K562 (cell line): Measurements from ENCODE around the gene HSDL2. TPM values are rescaled to one million over a fixed set of nuclear protein-coding genes. Genes with fewer than 3 reads are reported as not detected.

Experiments used
- AFF1 ChIP-seq, 2 experiments: fragments of 450-650 bp; IDR thresholded peaks; 2 replicates each; pipeline ENCODE4 v1.6.1; 2018; ENCODE audit warnings: mild to moderate bottlenecking in 2 of 2, low read depth in 1 of 2; ENCODE audit not compliant: partially characterized antibody in 2 of 2
- C11orf30 ChIP-seq: fragments of 450-650 bp; IDR thresholded peaks from 2 replicates; pipeline ENCODE4 v1.6.1; 2016; ENCODE audit warnings: low read depth, mild to moderate bottlenecking
- MIER1 ChIP-seq: fragments of 450-650 bp; IDR thresholded peaks from 2 replicates; pipeline ENCODE4 v1.6.1; 2016; ENCODE audit warnings: antibody characterized with exemption, mild to moderate bottlenecking, low read depth
- NR3C1 ChIP-seq: sonication (generic); formaldehyde crosslinking; IDR thresholded peaks from 2 replicates; pipeline ENCODE4 v1.8.1; 2022; ENCODE audit warnings: missing genetic modification reagents
- SAFB ChIP-seq: fragments of 200-400 bp; formaldehyde crosslinking; IDR thresholded peaks from 2 replicates; pipeline ENCODE4 v1.6.1; 2017; ENCODE audit warnings: low read depth, low read length, borderline replicate concordance
- TCF3 ChIP-seq: sonication (generic); formaldehyde crosslinking; IDR thresholded peaks from 2 replicates; pipeline ENCODE4 v1.4.0; 2020; ENCODE audit warnings: mild to moderate bottlenecking, missing genetic modification reagents
- ZBED1 ChIP-seq: IDR thresholded peaks from 2 replicates; pipeline ENCODE4 v1.6.1; 2014
- ZBTB1 ChIP-seq: sonication (generic); formaldehyde crosslinking; IDR thresholded peaks from 2 replicates; pipeline ENCODE4 v1.8.1; 2023; ENCODE audit warnings: missing genetic modification reagents, low read depth, mild to moderate bottlenecking, borderline replicate concordance
- ZNF41 ChIP-seq: fragments of 250-450 bp; sonication (Bioruptor Pico); conservative IDR thresholded peaks from 2 replicates; pipeline ENCODE4 v1.4.0; 2020; ENCODE audit warnings: mild to moderate bottlenecking
- ZNF699 ChIP-seq: fragments of 250-450 bp; sonication (Bioruptor Pico); IDR thresholded peaks from 2 replicates; pipeline ENCODE4 v1.8.0; 2021; ENCODE audit warnings: mild to moderate bottlenecking, moderate library complexity; ENCODE audit not compliant: insufficient replicate concordance
- ZNF77 ChIP-seq: fragments of 250-450 bp; sonication (Bioruptor Pico); IDR thresholded peaks from 2 replicates; pipeline ENCODE4 v1.5.0; 2020
- polyA plus RNA-seq, 8 experiments: library from polyadenylated mRNA; depleted of rRNA in 4 of 8; stranded (reverse) in 5 of 8; unstranded in 3 of 8; fragments of >200 nt; fragmentation: Nextera tagmentation in 2 of 8; fragmentation: Illumina TruSeq in 1 of 8; extraction: Ambion mirVana in 2 of 8; extraction: Trizol in 1 of 8; gene quantifications; 2 replicates each; pipeline versions ENCODE4 v1.2.1 to v1.2.3, GENCODE V29; 2011 to 2014; ENCODE audit warnings: inconsistent platforms in 1 of 8, missing spikeins in 1 of 8
- total RNA-seq, 7 experiments: library from RNA; depleted of rRNA in 6 of 7; stranded (reverse); fragments of >200 nt in 6 of 7; fragmentation: Illumina TruSeq in 2 of 7; extraction: Trizol in 2 of 7; gene quantifications; 2 replicates each; pipeline versions ENCODE4 v1.2.1 to v1.2.3, GENCODE V29; 2011 to 2021; ENCODE audit warnings: low replicate concordance in 1 of 7
- TF ChIP-seq, protein P1 (sequence below): IDR thresholded peaks from 2 replicates; pipeline ENCODE4 v1.6.1; 2014; ENCODE audit warnings: antibody characterized with exemption
- TF ChIP-seq, protein P2 (sequence below): fragments of 200-800 bp; sonication (Bioruptor generic); IDR thresholded peaks from 2 replicates; pipeline ENCODE4 v1.6.1; 2016; ENCODE audit warnings: missing genetic modification characterization, missing compliant biosample characterization
- TF ChIP-seq, protein P3 (sequence below): fragments of 450-650 bp; IDR thresholded peaks from 2 replicates; pipeline ENCODE4 v1.6.1; 2016; ENCODE audit warnings: antibody characterized with exemption

The HSDL2 gene
- total and polyA plus RNA-seq, 9 of the 15 experiments (the other 6 are each of a cell fraction or from before 2014, with no cell fraction given) = 22.8 to 74.1 (median 35.6) TPM

GRCh38 chr9:112331674-112331952 is 48.3 kb upstream of the HSDL2 start (continued):
- TF ChIP-seq, protein P1, sequence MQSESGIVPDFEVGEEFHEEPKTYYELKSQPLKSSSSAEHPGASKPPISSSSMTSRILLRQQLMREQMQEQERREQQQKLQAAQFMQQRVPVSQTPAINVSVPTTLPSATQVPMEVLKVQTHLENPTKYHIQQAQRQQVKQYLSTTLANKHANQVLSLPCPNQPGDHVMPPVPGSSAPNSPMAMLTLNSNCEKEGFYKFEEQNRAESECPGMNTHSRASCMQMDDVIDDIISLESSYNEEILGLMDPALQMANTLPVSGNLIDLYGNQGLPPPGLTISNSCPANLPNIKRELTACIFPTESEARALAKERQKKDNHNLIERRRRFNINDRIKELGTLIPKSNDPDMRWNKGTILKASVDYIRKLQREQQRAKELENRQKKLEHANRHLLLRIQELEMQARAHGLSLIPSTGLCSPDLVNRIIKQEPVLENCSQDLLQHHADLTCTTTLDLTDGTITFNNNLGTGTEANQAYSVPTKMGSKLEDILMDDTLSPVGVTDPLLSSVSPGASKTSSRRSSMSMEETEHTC = no peak
- TF ChIP-seq ZNF41 = no peak
- TF ChIP-seq SAFB = no peak
- TF ChIP-seq, protein P2, sequence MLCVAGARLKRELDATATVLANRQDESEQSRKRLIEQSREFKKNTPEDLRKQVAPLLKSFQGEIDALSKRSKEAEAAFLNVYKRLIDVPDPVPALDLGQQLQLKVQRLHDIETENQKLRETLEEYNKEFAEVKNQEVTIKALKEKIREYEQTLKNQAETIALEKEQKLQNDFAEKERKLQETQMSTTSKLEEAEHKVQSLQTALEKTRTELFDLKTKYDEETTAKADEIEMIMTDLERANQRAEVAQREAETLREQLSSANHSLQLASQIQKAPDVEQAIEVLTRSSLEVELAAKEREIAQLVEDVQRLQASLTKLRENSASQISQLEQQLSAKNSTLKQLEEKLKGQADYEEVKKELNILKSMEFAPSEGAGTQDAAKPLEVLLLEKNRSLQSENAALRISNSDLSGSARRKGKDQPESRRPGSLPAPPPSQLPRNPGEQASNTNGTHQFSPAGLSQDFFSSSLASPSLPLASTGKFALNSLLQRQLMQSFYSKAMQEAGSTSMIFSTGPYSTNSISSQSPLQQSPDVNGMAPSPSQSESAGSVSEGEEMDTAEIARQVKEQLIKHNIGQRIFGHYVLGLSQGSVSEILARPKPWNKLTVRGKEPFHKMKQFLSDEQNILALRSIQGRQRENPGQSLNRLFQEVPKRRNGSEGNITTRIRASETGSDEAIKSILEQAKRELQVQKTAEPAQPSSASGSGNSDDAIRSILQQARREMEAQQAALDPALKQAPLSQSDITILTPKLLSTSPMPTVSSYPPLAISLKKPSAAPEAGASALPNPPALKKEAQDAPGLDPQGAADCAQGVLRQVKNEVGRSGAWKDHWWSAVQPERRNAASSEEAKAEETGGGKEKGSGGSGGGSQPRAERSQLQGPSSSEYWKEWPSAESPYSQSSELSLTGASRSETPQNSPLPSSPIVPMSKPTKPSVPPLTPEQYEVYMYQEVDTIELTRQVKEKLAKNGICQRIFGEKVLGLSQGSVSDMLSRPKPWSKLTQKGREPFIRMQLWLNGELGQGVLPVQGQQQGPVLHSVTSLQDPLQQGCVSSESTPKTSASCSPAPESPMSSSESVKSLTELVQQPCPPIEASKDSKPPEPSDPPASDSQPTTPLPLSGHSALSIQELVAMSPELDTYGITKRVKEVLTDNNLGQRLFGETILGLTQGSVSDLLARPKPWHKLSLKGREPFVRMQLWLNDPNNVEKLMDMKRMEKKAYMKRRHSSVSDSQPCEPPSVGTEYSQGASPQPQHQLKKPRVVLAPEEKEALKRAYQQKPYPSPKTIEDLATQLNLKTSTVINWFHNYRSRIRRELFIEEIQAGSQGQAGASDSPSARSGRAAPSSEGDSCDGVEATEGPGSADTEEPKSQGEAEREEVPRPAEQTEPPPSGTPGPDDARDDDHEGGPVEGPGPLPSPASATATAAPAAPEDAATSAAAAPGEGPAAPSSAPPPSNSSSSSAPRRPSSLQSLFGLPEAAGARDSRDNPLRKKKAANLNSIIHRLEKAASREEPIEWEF (CRISPR knock-in tag) = no peak
- no peak for TF ChIP-seq ZBED1
- TF ChIP-seq, protein P3, sequence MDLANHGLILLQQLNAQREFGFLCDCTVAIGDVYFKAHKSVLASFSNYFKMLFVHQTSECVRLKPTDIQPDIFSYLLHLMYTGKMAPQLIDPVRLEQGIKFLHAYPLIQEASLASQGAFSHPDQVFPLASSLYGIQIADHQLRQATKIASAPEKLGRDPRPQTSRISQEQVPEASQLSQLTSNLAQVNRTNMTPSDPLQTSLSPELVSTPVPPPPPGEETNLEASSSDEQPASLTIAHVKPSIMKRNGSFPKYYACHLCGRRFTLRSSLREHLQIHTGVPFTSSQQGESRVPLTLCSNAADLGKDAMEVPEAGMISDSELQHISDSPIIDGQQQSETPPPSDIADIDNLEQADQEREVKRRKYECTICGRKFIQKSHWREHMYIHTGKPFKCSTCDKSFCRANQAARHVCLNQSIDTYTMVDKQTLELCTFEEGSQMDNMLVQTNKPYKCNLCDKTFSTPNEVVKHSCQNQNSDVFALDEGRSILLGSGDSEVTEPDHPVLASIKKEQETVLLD = no peak
- no peak for TF ChIP-seq ZNF77 (CRISPR knock-in tag)
- TF ChIP-seq C11orf30 = no peak
- TF ChIP-seq ZNF699 (CRISPR knock-in tag) = no peak
- TF ChIP-seq MIER1 = no peak
- TF ChIP-seq NR3C1 (CRISPR knock-in tag) = no peak
- no peak for TF ChIP-seq TCF3 (CRISPR knock-in tag)
- TF ChIP-seq AFF1 (IDR thresholded peaks at IDR 0.05; ENCODE audit: low read depth in 1 of 2, partially characterized antibody in 2 of 2) = no peak
- no peak for TF ChIP-seq ZBTB1 (CRISPR knock-in tag)
